HEK293 (cell line): ENCODE data around the gene IL10RA.

ENCODE experiments used
- CTCF ChIA-PET: fragments of 350-600 bp; formaldehyde crosslinking; extraction: SDS; loops from one replicate; lab custom pipeline; 2021; ENCODE audit warnings: antibody characterized with exemption; lab: Yijun Ruan, JAX
- POLR2A ChIA-PET: fragments of 300-600 bp; formaldehyde crosslinking; extraction: SDS; loops from one replicate; lab custom pipeline; 2020; ENCODE audit warnings: antibody characterized with exemption, inconsistent platforms; lab: Yijun Ruan, JAX
- H3K27ac ChIP-seq: fragments of 200-500 bp; sonication (Bioruptor generic); 2 replicates; pipeline ENCODE4 v1.5.1; 2014; ENCODE audit warnings: low read depth, low read length, control low read depth, inconsistent platforms; ENCODE audit errors: extremely low read depth
- H3K36me3 ChIP-seq, 2 experiments: fragments of 200-500 bp in 1 of 2; sonication (Bioruptor generic) in 1 of 2; 1 replicate in 1 of 2; 2 replicates in 1 of 2; pipeline ENCODE4 v1.5.1; 2014 to 2017; ENCODE audit warnings: inconsistent platforms in 2 of 2, low read length in 2 of 2; ENCODE audit not compliant: control insufficient read depth in 2 of 2, insufficient read depth in 1 of 2
- H3K4me1 ChIP-seq: fragments of 200-500 bp; sonication (Bioruptor generic); 2 replicates; pipeline ENCODE4 v1.5.1; 2014; ENCODE audit warnings: mild to moderate bottlenecking, low read length, inconsistent platforms; ENCODE audit not compliant: control insufficient read depth, insufficient read depth
- H3K4me3 ChIP-seq: 2 replicates; pipeline ENCODE4 v1.5.1; 2011; ENCODE audit warnings: low read depth, mild to moderate bottlenecking, control low read depth, low read length, moderate library complexity
- H3K9me3 ChIP-seq: fragments of 200-500 bp; sonication (Bioruptor generic); 2 replicates; pipeline ENCODE4 v1.5.1; 2014; ENCODE audit warnings: low read depth, low read length, inconsistent platforms; ENCODE audit not compliant: control insufficient read depth, insufficient read depth
- EGR2 ChIP-seq: fragments of 450-650 bp; formaldehyde crosslinking; IDR thresholded peaks from 2 replicates; pipeline ENCODE4 v1.5.1; 2016; ENCODE audit warnings: low read depth, missing biosample characterization, missing genetic modification characterization
- IKZF3 ChIP-seq: fragments of 450-650 bp; IDR thresholded peaks from 2 replicates; pipeline ENCODE4 v1.5.0; 2018; ENCODE audit warnings: missing biosample characterization, mild to moderate bottlenecking, missing genetic modification characterization, moderate library complexity
- TRIM28 ChIP-seq: IDR thresholded peaks from 2 replicates; pipeline ENCODE4 v1.6.1; 2011; ENCODE audit warnings: low read length, control low read depth, borderline replicate concordance
- YY2 ChIP-seq: fragments of 450-650 bp; formaldehyde crosslinking; IDR thresholded peaks from 2 replicates; pipeline ENCODE4 v1.5.1; 2016; ENCODE audit warnings: missing biosample characterization, missing genetic modification characterization
- ZBTB7A ChIP-seq: fragments of 450-650 bp; formaldehyde crosslinking; IDR thresholded peaks from 2 replicates; pipeline ENCODE4 v1.5.1; 2016; ENCODE audit warnings: low read depth, missing biosample characterization, missing genetic modification characterization
- ZFP3 ChIP-seq: fragments of 450-650 bp; formaldehyde crosslinking; IDR thresholded peaks from 2 replicates; pipeline ENCODE4 v1.5.1; 2016; ENCODE audit warnings: low read depth, missing biosample characterization, missing genetic modification characterization
- ZNF169 ChIP-seq: fragments of 450-650 bp; formaldehyde crosslinking; IDR thresholded peaks from 2 replicates; pipeline ENCODE4 v1.5.1; 2016; ENCODE audit warnings: missing biosample characterization, missing genetic modification characterization
- ZNF37A ChIP-seq: fragments of 450-650 bp; IDR thresholded peaks from 2 replicates; pipeline ENCODE4 v1.5.1; 2018; ENCODE audit warnings: missing biosample characterization, missing genetic modification characterization
- ZNF391 ChIP-seq: fragments of 450-650 bp; formaldehyde crosslinking; IDR thresholded peaks from 2 replicates; pipeline ENCODE4 v1.5.1; 2016; ENCODE audit warnings: low read depth, missing biosample characterization, missing genetic modification characterization, borderline replicate concordance
- ZNF48 ChIP-seq: fragments of 450-650 bp; formaldehyde crosslinking; IDR thresholded peaks from 2 replicates; pipeline ENCODE4 v1.5.1; 2016; ENCODE audit warnings: missing biosample characterization, missing genetic modification characterization
- ZNF529 ChIP-seq: fragments of 450-650 bp; formaldehyde crosslinking; IDR thresholded peaks from 2 replicates; pipeline ENCODE4 v1.5.1; 2017; ENCODE audit warnings: missing genetic modification characterization, missing biosample characterization; ENCODE audit not compliant: insufficient replicate concordance
- ZNF596 ChIP-seq: fragments of 450-650 bp; IDR thresholded peaks from 2 replicates; pipeline ENCODE4 v1.5.0; 2018; ENCODE audit warnings: missing biosample characterization, mild to moderate bottlenecking, missing genetic modification characterization, moderate library complexity
- ZNF600 ChIP-seq: fragments of 450-650 bp; formaldehyde crosslinking; IDR thresholded peaks from 2 replicates; pipeline ENCODE4 v1.5.1; 2016; ENCODE audit warnings: missing biosample characterization, missing genetic modification characterization
- ZNF629 ChIP-seq: fragments of 450-650 bp; formaldehyde crosslinking; IDR thresholded peaks from 2 replicates; pipeline ENCODE4 v1.5.1; 2017; ENCODE audit warnings: missing biosample characterization, missing genetic modification characterization
- ZNF76 ChIP-seq: fragments of 450-650 bp; formaldehyde crosslinking; IDR thresholded peaks from 2 replicates; pipeline ENCODE4; 2016; ENCODE audit warnings: low read depth, missing biosample characterization, missing genetic modification characterization, borderline replicate concordance
- ZNF837 ChIP-seq: fragments of 450-650 bp; formaldehyde crosslinking; IDR thresholded peaks from 2 replicates; pipeline ENCODE4 v1.5.1; 2016; ENCODE audit warnings: missing biosample characterization, missing genetic modification characterization
- ZSCAN30 ChIP-seq: fragments of 450-650 bp; IDR thresholded peaks from 2 replicates; pipeline ENCODE4 v1.5.1; 2018; ENCODE audit warnings: missing biosample characterization, mild to moderate bottlenecking, missing genetic modification characterization, moderate library complexity
- TF ChIP-seq, protein P1 (sequence below): fragments of 450-650 bp; IDR thresholded peaks from 2 replicates; pipeline ENCODE4 v1.5.1; 2018; ENCODE audit warnings: missing biosample characterization, mild to moderate bottlenecking, missing genetic modification characterization
- TF ChIP-seq, protein P2 (sequence below): fragments of 450-650 bp; formaldehyde crosslinking; IDR thresholded peaks from 2 replicates; pipeline ENCODE4 v1.5.1; 2016; ENCODE audit warnings: missing biosample characterization, missing genetic modification characterization
- TF ChIP-seq, protein P3 (sequence below): fragments of 450-650 bp; formaldehyde crosslinking; IDR thresholded peaks from 2 replicates; pipeline ENCODE4 v1.5.1; 2016; ENCODE audit warnings: missing biosample characterization, missing genetic modification characterization
- TF ChIP-seq, protein P4 (sequence below): fragments of 450-650 bp; formaldehyde crosslinking; IDR thresholded peaks from 2 replicates; pipeline ENCODE4 v1.5.1; 2016; ENCODE audit warnings: missing biosample characterization, missing genetic modification characterization
- TF ChIP-seq, protein P5 (sequence below): fragments of 450-650 bp; formaldehyde crosslinking; IDR thresholded peaks from 2 replicates; pipeline ENCODE4 v1.5.1; 2016; ENCODE audit warnings: missing biosample characterization, missing genetic modification characterization
- TF ChIP-seq, protein P6 (sequence below): fragments of 450-650 bp; formaldehyde crosslinking; IDR thresholded peaks from 2 replicates; pipeline ENCODE4 v1.5.1; 2016; ENCODE audit warnings: missing biosample characterization, missing genetic modification characterization
- TF ChIP-seq, protein P7 (sequence below): fragments of 450-650 bp; formaldehyde crosslinking; IDR thresholded peaks from 2 replicates; pipeline ENCODE4 v1.5.1; 2017; ENCODE audit warnings: missing biosample characterization, missing genetic modification characterization
- TF ChIP-seq, protein P8 (sequence below): fragments of 450-650 bp; formaldehyde crosslinking; IDR thresholded peaks from 2 replicates; pipeline ENCODE4 v1.5.1; 2016; ENCODE audit warnings: missing biosample characterization, missing genetic modification characterization

The IL10RA gene

DNA sequence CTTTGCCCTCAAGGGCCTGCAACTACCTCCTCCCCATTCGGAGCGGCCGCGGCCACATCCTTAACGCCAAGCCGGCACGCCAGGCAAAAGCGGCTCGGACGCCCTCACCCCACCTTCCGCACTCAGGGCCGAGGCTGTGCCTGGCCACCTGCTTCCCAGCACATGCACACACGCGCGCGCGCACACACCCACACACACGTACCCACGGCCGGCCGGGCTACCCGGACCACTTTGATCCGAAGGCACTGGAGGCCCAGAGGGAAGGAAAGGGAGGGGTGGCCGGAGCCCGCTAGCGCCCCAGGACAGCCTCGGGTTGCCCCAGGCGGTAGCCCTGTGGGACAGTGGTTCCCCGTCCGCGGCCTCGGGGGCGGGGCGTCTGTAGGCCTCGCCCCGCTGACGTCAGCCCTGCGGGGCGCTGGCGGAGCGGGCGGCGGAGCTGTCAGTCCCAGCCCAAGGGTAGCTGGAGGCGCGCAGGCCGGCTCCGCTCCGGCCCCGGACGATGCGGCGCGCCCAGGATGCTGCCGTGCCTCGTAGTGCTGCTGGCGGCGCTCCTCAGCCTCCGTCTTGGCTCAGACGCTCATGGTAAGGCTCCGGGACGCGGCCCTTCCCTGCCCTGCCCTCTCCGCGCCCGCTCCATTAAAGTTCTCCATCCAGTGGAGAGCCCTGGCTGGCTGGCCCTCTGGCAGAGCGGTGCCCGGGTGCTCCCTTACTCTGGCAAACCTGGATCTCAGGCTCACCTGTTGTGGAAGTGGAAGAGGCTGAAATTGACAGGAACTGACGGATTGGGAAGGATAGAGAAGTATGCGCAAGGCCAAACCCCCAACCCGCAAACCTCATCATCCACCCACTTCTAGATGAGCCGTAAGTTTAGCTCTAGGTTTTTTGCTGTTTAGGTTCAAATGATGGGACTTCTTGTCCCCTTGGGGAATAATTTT is at the start of gene IL10RA:
Gene IL10RA, plus strand, starts transcription at position 442 of the 935 bp plus-strand sequence. Its CDS starts 74 bp downstream, at position 516.
- no peaks in the 10 kb centered on the region for H3K4me1 ChIP-seq
- no peak within 1 kb of the TSS for H3K27ac ChIP-seq
- H3K4me3 ChIP-seq, result peak within 1 kb of the TSS; percentile 53
- ChIA-PET CTCF (interaction anchor here (0.6 kb wide), 1 partner anchor 35 kb away, joined by 4 read pairs; no protein-coding TSS in a partner anchor), POLR2A (no interaction called here)
- no peaks in the 10 kb centered on the region for H3K36me3 ChIP-seq
- H3K9me3 ChIP-seq, result no peaks in the 10 kb centered on the region
- TF ChIP-seq ZNF600 (tag by site-specific recombination) (peak; percentile 69; the same call in 1 of the 2 replicates), TRIM28 (no peak), IKZF3 (tag by site-specific recombination) (no peak), ZNF76 (tag by site-specific recombination) (no peak), EGR2 (tag by site-specific recombination) (peak; percentile 62; the same call in 1 of the 2 replicates), YY2 (no peak), ZBTB7A (tag by site-specific recombination) (0 out of 2 replicates have a peak, but pooled peaks have one; percentile 37), ZNF629 (tag by site-specific recombination) (peak; percentile 54), ZNF837 (no peak), ZNF529 (tag by site-specific recombination) (no peak), ZNF596 (tag by site-specific recombination) (no peak), ZNF169 (tag by site-specific recombination) (no peak), ZNF37A (tag by site-specific recombination) (no peak), ZFP3 (no peak), ZNF48 (tag by site-specific recombination) (no peak), ZNF391 (tag by site-specific recombination) (no peak), ZSCAN30 (tag by site-specific recombination) (no peak)
- TF ChIP-seq, protein P1, sequence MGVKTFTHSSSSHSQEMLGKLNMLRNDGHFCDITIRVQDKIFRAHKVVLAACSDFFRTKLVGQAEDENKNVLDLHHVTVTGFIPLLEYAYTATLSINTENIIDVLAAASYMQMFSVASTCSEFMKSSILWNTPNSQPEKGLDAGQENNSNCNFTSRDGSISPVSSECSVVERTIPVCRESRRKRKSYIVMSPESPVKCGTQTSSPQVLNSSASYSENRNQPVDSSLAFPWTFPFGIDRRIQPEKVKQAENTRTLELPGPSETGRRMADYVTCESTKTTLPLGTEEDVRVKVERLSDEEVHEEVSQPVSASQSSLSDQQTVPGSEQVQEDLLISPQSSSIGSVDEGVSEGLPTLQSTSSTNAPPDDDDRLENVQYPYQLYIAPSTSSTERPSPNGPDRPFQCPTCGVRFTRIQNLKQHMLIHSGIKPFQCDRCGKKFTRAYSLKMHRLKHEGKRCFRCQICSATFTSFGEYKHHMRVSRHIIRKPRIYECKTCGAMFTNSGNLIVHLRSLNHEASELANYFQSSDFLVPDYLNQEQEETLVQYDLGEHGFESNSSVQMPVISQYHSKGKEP (tag by site-specific recombination), result no peak
- TF ChIP-seq, protein P2, sequence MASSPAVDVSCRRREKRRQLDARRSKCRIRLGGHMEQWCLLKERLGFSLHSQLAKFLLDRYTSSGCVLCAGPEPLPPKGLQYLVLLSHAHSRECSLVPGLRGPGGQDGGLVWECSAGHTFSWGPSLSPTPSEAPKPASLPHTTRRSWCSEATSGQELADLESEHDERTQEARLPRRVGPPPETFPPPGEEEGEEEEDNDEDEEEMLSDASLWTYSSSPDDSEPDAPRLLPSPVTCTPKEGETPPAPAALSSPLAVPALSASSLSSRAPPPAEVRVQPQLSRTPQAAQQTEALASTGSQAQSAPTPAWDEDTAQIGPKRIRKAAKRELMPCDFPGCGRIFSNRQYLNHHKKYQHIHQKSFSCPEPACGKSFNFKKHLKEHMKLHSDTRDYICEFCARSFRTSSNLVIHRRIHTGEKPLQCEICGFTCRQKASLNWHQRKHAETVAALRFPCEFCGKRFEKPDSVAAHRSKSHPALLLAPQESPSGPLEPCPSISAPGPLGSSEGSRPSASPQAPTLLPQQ (tag by site-specific recombination), result peak; percentile 68
- TF ChIP-seq, protein P3, sequence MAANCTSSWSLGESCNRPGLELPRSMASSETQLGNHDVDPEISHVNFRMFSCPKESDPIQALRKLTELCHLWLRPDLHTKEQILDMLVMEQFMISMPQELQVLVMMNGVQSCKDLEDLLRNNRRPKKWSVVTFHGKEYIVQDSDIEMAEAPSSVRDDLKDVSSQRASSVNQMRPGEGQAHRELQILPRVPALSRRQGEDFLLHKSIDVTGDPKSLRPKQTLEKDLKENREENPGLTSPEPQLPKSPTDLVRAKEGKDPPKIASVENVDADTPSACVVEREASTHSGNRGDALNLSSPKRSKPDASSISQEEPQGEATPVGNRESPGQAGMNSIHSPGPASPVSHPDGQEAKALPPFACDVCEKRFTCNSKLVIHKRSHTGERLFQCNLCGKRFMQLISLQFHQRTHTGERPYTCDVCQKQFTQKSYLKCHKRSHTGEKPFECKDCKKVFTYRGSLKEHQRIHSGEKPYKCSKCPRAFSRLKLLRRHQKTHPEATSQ (tag by site-specific recombination), result 0 out of 2 replicates have a peak, but pooled peaks have one; percentile 23
- TF ChIP-seq, protein P4, sequence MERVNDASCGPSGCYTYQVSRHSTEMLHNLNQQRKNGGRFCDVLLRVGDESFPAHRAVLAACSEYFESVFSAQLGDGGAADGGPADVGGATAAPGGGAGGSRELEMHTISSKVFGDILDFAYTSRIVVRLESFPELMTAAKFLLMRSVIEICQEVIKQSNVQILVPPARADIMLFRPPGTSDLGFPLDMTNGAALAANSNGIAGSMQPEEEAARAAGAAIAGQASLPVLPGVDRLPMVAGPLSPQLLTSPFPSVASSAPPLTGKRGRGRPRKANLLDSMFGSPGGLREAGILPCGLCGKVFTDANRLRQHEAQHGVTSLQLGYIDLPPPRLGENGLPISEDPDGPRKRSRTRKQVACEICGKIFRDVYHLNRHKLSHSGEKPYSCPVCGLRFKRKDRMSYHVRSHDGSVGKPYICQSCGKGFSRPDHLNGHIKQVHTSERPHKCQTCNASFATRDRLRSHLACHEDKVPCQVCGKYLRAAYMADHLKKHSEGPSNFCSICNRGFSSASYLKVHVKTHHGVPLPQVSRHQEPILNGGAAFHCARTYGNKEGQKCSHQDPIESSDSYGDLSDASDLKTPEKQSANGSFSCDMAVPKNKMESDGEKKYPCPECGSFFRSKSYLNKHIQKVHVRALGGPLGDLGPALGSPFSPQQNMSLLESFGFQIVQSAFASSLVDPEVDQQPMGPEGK, result peak; percentile 81
- TF ChIP-seq, protein P5, sequence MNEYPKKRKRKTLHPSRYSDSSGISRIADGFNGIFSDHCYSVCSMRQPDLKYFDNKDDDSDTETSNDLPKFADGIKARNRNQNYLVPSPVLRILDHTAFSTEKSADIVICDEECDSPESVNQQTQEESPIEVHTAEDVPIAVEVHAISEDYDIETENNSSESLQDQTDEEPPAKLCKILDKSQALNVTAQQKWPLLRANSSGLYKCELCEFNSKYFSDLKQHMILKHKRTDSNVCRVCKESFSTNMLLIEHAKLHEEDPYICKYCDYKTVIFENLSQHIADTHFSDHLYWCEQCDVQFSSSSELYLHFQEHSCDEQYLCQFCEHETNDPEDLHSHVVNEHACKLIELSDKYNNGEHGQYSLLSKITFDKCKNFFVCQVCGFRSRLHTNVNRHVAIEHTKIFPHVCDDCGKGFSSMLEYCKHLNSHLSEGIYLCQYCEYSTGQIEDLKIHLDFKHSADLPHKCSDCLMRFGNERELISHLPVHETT (tag by site-specific recombination), result no peak
- TF ChIP-seq, protein P6, sequence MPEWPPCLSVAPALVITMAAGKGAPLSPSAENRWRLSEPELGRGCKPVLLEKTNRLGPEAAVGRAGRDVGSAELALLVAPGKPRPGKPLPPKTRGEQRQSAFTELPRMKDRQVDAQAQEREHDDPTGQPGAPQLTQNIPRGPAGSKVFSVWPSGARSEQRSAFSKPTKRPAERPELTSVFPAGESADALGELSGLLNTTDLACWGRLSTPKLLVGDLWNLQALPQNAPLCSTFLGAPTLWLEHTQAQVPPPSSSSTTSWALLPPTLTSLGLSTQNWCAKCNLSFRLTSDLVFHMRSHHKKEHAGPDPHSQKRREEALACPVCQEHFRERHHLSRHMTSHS, result no peak
- TF ChIP-seq, protein P7, sequence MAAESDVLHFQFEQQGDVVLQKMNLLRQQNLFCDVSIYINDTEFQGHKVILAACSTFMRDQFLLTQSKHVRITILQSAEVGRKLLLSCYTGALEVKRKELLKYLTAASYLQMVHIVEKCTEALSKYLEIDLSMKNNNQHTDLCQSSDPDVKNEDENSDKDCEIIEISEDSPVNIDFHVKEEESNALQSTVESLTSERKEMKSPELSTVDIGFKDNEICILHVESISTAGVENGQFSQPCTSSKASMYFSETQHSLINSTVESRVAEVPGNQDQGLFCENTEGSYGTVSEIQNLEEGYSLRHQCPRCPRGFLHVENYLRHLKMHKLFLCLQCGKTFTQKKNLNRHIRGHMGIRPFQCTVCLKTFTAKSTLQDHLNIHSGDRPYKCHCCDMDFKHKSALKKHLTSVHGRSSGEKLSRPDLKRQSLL, result no peak
- TF ChIP-seq, protein P8, sequence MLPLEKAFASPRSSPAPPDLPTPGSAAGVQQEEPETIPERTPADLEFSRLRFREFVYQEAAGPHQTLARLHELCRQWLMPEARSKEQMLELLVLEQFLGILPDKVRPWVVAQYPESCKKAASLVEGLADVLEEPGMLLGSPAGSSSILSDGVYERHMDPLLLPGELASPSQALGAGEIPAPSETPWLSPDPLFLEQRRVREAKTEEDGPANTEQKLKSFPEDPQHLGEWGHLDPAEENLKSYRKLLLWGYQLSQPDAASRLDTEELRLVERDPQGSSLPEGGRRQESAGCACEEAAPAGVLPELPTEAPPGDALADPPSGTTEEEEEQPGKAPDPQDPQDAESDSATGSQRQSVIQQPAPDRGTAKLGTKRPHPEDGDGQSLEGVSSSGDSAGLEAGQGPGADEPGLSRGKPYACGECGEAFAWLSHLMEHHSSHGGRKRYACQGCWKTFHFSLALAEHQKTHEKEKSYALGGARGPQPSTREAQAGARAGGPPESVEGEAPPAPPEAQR (tag by site-specific recombination), result no peak
